GM21360 (cell line): ENCODE results near the gene RFX3.

ENCODE experiments used
- ATAC-seq: cut with Tn5 transposase; IDR thresholded peaks from one replicate; pipeline ENCODE4 v1.9.1; 2021; ENCODE audit warnings: mild to moderate bottlenecking, moderate library complexity; ENCODE audit not compliant: unreplicated experiment

RFX3 gene

GRCh38 chr9:3478549-3478953 is 47.2 kb downstream of the RFX3 start:
- ATAC-seq: peak; percentile 50

GRCh38 chr9:3477236-3477834 is 48.5 kb downstream of the RFX3 start:
- ATAC-seq: no peak

GRCh38 chr9:3475300-3476020 is 50.3 kb downstream of the RFX3 start:
- ATAC-seq: peak; percentile 20

- ATAC-seq: no peak
These were observed 51.0 kb downstream of the RFX3 start for GRCh38 chr9:3474821-3475220.

GRCh38 chr9:3473405-3473804 is 52.4 kb downstream of the RFX3 start:
- ATAC-seq: no peak

- ATAC-seq: no peak
These were observed 53.9 kb downstream of the RFX3 start for GRCh38 chr9:3471883-3472282.

- no peak for ATAC-seq
These were observed 57.2 kb downstream of the RFX3 start for GRCh38 chr9:3468421-3469205.

- peak; percentile 99 for ATAC-seq
These were observed 58.1 kb downstream of the RFX3 start for GRCh38 chr9:3467593-3468219.

GRCh38 chr9:3464033-3464638 is 61.7 kb downstream of the RFX3 start:
- ATAC-seq: no peak

- ATAC-seq: no peak
These were observed 66.9 kb downstream of the RFX3 start for GRCh38 chr9:3458806-3459475.

- ATAC-seq: no peak
These were observed 68.6 kb downstream of the RFX3 start for GRCh38 chr9:3457175-3457574.

- ATAC-seq: no peak
These were observed 70.1 kb downstream of the RFX3 start for GRCh38 chr9:3455717-3456116.

GRCh38 chr9:3455094-3455493 is 70.7 kb downstream of the RFX3 start:
- ATAC-seq: no peak

- no peak for ATAC-seq
These were observed 73.8 kb downstream of the RFX3 start for GRCh38 chr9:3451956-3452355.

- no peak for ATAC-seq
These were observed 78.0 kb downstream of the RFX3 start for GRCh38 chr9:3447788-3448187.

- ATAC-seq: no peak
These were observed 78.7 kb downstream of the RFX3 start for GRCh38 chr9:3447143-3447542.

GRCh38 chr9:3446313-3446712 is 79.5 kb downstream of the RFX3 start:
- ATAC-seq: no peak

GRCh38 chr9:3444016-3444415 is 81.8 kb downstream of the RFX3 start:
- no peak for ATAC-seq

- ATAC-seq: peak; percentile 75
These were observed 84.5 kb downstream of the RFX3 start for GRCh38 chr9:3441197-3441816.
